Astrocyte of the cerebellum (primary cell): ENCODE data around the gene PRDM16.
"Not testable (repeated sequence)": the region's sequence is repeated elsewhere in the genome, so short reads cannot be mapped to it uniquely, and the experiment has no call there.

Experiments
- DNase-seq: peaks from one replicate; pipeline ENCODE4 v3.0.0-alpha.2; 2011; ENCODE audit warnings: low read depth
- H3K4me3 ChIP-seq: 2 replicates; pipeline ENCODE4 v1.5.1; 2011; ENCODE audit warnings: mild to moderate bottlenecking, low read depth, low read length, moderate library complexity
- in situ Hi-C: cut with HindIII; loops from 2 replicates; pipeline ENCODE4 v1.10.0; 2017; ENCODE audit warnings: low sequenced_read_pairs
- TF ChIP-seq, protein P1 (sequence below): IDR thresholded peaks from 2 replicates; pipeline ENCODE4 v1.5.1; 2012; ENCODE audit warnings: low read length, low read depth, moderate library complexity, mild to moderate bottlenecking; ENCODE audit errors: missing control alignments

PRDM16 gene

GRCh38 chr1:3237994-3238702, 169.1 kb downstream of the PRDM16 start:
- TF ChIP-seq, protein P1, sequence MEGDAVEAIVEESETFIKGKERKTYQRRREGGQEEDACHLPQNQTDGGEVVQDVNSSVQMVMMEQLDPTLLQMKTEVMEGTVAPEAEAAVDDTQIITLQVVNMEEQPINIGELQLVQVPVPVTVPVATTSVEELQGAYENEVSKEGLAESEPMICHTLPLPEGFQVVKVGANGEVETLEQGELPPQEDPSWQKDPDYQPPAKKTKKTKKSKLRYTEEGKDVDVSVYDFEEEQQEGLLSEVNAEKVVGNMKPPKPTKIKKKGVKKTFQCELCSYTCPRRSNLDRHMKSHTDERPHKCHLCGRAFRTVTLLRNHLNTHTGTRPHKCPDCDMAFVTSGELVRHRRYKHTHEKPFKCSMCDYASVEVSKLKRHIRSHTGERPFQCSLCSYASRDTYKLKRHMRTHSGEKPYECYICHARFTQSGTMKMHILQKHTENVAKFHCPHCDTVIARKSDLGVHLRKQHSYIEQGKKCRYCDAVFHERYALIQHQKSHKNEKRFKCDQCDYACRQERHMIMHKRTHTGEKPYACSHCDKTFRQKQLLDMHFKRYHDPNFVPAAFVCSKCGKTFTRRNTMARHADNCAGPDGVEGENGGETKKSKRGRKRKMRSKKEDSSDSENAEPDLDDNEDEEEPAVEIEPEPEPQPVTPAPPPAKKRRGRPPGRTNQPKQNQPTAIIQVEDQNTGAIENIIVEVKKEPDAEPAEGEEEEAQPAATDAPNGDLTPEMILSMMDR, result no peak
- in situ Hi-C loops, result no loop called here
- DNase-seq, result no peak
- no peak overlapping the region for H3K4me3 ChIP-seq

GRCh38 chr1:3238703-3239278, 169.8 kb downstream of the PRDM16 start:
- no peak for DNase-seq
- no peak overlapping the region for H3K4me3 ChIP-seq
- TF ChIP-seq, protein P1, result no peak
- in situ Hi-C loops, result no loop called here

GRCh38 chr1:3239991-3240390, 171.0 kb downstream of the PRDM16 start:
- in situ Hi-C loops, H3K4me3 ChIP-seq, DNase-seq: not testable (repeated sequence)

DNA sequence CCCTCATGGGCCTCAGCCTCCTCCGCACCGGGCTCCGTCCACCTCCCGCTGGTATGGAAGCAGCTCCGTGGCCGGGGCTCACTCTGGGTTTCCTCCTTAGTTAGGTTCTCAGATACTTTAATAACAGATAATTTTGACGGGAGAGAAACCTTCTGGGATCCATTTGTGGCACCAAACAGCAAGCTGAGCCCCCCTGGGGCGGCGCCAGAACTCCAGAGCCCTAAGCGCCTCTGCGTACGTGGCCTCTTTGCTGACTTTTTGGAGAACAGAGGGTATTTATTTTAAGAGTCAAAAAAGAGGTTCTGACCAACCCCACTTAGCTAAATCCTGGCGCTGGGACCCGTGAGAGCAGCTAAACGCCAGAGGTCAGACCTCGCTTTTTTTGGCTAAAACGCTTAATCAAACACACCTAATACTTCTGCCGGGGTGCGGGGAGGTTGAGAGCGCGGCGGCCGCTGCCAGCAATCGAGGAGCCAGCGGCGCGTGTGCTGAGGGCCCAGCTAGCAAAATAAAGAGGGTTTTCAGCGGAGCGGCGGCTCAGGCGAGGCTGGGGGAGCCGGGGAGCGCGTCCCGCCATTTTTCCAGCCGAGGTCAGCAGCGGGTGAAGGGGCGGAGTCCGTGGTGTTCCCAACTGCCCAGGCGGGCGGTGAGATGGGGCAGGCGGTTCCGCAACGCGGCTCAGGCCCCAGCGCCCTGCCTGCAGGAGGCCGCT, 171.7 kb downstream of the PRDM16 start:
- TF ChIP-seq, protein P1, result no peak
- no peak for DNase-seq
- no peak overlapping the region for H3K4me3 ChIP-seq
- in situ Hi-C loops, result no loop called here

DNA sequence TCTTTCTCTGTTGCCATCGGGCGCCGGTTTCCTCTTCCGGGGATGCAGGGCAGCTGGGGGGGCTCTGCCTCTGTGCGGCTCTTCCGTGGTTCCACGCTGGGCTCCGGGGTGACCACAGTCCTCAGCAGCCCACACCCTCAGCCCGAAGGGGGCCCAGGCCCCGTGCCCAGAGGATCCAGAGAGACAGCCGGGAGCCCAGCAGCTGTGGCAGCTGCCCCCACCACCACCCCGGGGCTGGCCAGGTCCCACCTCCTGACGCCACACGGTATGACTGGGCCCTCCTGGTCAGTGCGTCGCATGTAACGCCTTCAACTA, 172.2 kb downstream of the PRDM16 start:
- TF ChIP-seq, protein P1, result no peak
- no peak for DNase-seq
- H3K4me3 ChIP-seq, result no peak overlapping the region
- in situ Hi-C loops, result no loop called here

GRCh38 chr1:3241673-3242407, 172.8 kb downstream of the PRDM16 start:
- no peak overlapping the region for H3K4me3 ChIP-seq
- no peak for DNase-seq
- TF ChIP-seq, protein P1, result no peak
- in situ Hi-C loops, result no loop called here
